Adrenal gland (tissue), 5 donors: Measurements from ENCODE around the gene PXT1.

Experiments used
- CTCF ChIP-seq, 6 experiments: fragments of 450-650 bp in 4 of 6; fragments of 200-600 bp in 2 of 6; sonication (generic) in 1 of 6; IDR thresholded peaks; 1 replicate in 5 of 6; 2 replicates in 1 of 6; pipeline versions ENCODE4 v1.5.1 to v1.8.0; 2016 to 2021; ENCODE audit warnings: antibody characterized with exemption in 6 of 6, mild to moderate bottlenecking in 2 of 6, moderate library complexity in 1 of 6
- POLR2A ChIP-seq, 2 donors: fragments of 450-650 bp; IDR thresholded peaks; one replicate each; pipeline ENCODE4 v1.6.1; 2017; ENCODE audit warnings: antibody characterized with exemption in 2 of 2, mild to moderate bottlenecking in 2 of 2, moderate library complexity in 1 of 2
- donor health status: DM: no; HTN: no; CAD: no.

GRCh38 chr6:36402481-36402880, 40.2 kb downstream of the PXT1 start:
- TF ChIP-seq CTCF (IDR thresholded peaks at IDR 0.05) (no peak), POLR2A (IDR thresholded peaks at IDR 0.05) (no peak)
